Measurements from ENCODE around the gene TENM3.

Gene TENM3

GRCh38 chr4:182531555-182532162 lies 288.5 kb downstream of the TENM3 start:
- DNase-seq = no peak

- no peak for DNase-seq
Observed at GRCh38 chr4:182532441-182532840, 289.2 kb downstream of the TENM3 start.

- no peak for DNase-seq
Observed at GRCh38 chr4:182533964-182534363, 290.8 kb downstream of the TENM3 start.

- DNase-seq = no peak
Observed at GRCh38 chr4:182536221-182536811, 293.1 kb downstream of the TENM3 start.

- DNase-seq = no peak
Observed at GRCh38 chr4:182537031-182537795, 294.0 kb downstream of the TENM3 start.

- peak; percentile 19 for DNase-seq
Observed at GRCh38 chr4:182538031-182538430, 294.8 kb downstream of the TENM3 start.

GRCh38 chr4:182540496-182540895 lies 297.3 kb downstream of the TENM3 start:
- no peak for DNase-seq

GRCh38 chr4:182547435-182547834 lies 304.2 kb downstream of the TENM3 start:
- no peak for DNase-seq

- DNase-seq = no peak
Observed at GRCh38 chr4:182548156-182548555, 305.0 kb downstream of the TENM3 start.

- no peak for DNase-seq
Observed at GRCh38 chr4:182549356-182549755, 306.2 kb downstream of the TENM3 start.

GRCh38 chr4:182552948-182553347 lies 309.7 kb downstream of the TENM3 start:
- no peak for DNase-seq

- DNase-seq = no peak
Observed at GRCh38 chr4:182553653-182554052, 310.5 kb downstream of the TENM3 start.

GRCh38 chr4:182554736-182555135 lies 311.5 kb downstream of the TENM3 start:
- no peak for DNase-seq

- no peak for DNase-seq
Observed at GRCh38 chr4:182555997-182556418, 312.8 kb downstream of the TENM3 start.

GRCh38 chr4:182556580-182556979 lies 313.4 kb downstream of the TENM3 start:
- DNase-seq = no peak

- no peak for DNase-seq
Observed at GRCh38 chr4:182560358-182560757, 317.2 kb downstream of the TENM3 start.

GRCh38 chr4:182562350-182562749 lies 319.1 kb downstream of the TENM3 start:
- no peak for DNase-seq

GRCh38 chr4:182564724-182565369 lies 321.6 kb downstream of the TENM3 start:
- no peak for DNase-seq

- DNase-seq = no peak
Observed at GRCh38 chr4:182567119-182567518, 323.9 kb downstream of the TENM3 start.

- DNase-seq = no peak
Observed at GRCh38 chr4:182569561-182569960, 326.4 kb downstream of the TENM3 start.

- no peak for DNase-seq
Observed at GRCh38 chr4:182574706-182575105, 331.5 kb downstream of the TENM3 start.

- DNase-seq = no peak
Observed at GRCh38 chr4:182575225-182575624, 332.0 kb downstream of the TENM3 start.

- DNase-seq = no peak
Observed at GRCh38 chr4:182576601-182577289, 333.5 kb downstream of the TENM3 start.

Measured in NCI-H748 treated with DMSO at 0.1 percent for 48 hours (cell line).